SH-SY5Y (cell line): ENCODE results near the gene ERGIC1.

ENCODE experiments used
- GATA2 ChIP-seq: IDR thresholded peaks from 2 replicates; pipeline ENCODE4 v1.6.1; 2011; ENCODE audit warnings: mild to moderate bottlenecking, low read depth, low read length
- GATA3 ChIP-seq: IDR thresholded peaks from 2 replicates; pipeline ENCODE4 v1.6.1; 2011; ENCODE audit warnings: low read depth, mild to moderate bottlenecking, low read length, moderate library complexity

- TF ChIP-seq GATA3 (no peak), GATA2 (no peak)
Measured at GRCh38 chr5:172952034-172952511, 118.0 kb downstream of the ERGIC1 start.
